ENCODE results near the gene KRTAP10-5.
A peak's percentile ranks its signal among the peaks of the same experiment; 100 is the strongest.
"Not testable (repeated sequence)": the region's sequence is repeated elsewhere in the genome, so short reads cannot be mapped to it uniquely, and the experiment has no call there.

KRTAP10-5 gene

GRCh38 chr21:44564886-44565598 is 15.4 kb downstream of the KRTAP10-5 start:
- DNase-seq (ENCODE audit: low spot score), result no peak
- TF ChIP-seq, protein P1, sequence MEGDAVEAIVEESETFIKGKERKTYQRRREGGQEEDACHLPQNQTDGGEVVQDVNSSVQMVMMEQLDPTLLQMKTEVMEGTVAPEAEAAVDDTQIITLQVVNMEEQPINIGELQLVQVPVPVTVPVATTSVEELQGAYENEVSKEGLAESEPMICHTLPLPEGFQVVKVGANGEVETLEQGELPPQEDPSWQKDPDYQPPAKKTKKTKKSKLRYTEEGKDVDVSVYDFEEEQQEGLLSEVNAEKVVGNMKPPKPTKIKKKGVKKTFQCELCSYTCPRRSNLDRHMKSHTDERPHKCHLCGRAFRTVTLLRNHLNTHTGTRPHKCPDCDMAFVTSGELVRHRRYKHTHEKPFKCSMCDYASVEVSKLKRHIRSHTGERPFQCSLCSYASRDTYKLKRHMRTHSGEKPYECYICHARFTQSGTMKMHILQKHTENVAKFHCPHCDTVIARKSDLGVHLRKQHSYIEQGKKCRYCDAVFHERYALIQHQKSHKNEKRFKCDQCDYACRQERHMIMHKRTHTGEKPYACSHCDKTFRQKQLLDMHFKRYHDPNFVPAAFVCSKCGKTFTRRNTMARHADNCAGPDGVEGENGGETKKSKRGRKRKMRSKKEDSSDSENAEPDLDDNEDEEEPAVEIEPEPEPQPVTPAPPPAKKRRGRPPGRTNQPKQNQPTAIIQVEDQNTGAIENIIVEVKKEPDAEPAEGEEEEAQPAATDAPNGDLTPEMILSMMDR (IDR thresholded peaks at IDR 0.05; ENCODE audit: extremely low read depth, missing control alignments), result no peak

DNA sequence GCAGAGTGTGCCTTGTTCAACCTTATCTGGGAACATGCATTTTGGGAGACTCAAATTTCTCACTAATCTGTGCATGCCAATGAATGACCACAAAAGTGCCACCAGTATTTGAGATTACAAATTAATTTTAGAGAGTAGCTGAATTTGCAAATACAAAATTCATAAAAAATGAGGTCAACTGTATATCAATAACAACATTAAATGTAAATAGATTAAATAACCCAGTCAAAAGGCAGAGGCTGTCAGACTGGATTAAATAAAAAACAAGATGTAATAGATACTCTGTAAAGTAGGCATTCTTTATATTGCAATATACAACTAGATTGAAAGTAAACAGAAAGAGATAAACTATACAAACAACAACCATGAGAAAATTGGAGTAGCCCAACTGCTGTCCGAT is 16.3 kb downstream of the KRTAP10-5 start:
- TF ChIP-seq, protein P1 (IDR thresholded peaks at IDR 0.05; ENCODE audit: extremely low read depth, missing control alignments), result no peak
- DNase-seq (ENCODE audit: low spot score), result no peak

GRCh38 chr21:44558695-44559094 is 21.7 kb downstream of the KRTAP10-5 start, which contains the start of gene KRTAP10-3:
Gene KRTAP10-3, minus strand, starts transcription at chr21:44558795. Its CDS starts 80 bp downstream, at chr21:44558715.
- DNase-seq (ENCODE audit: low spot score), result no peak
- TF ChIP-seq, protein P1 (IDR thresholded peaks at IDR 0.05; ENCODE audit: extremely low read depth, missing control alignments), result no peak

- not testable (repeated sequence) for DNase-seq (ENCODE audit: low spot score)
Observed at GRCh38 chr21:44558329-44558675, 22.1 kb downstream of the KRTAP10-5 start.

DNA sequence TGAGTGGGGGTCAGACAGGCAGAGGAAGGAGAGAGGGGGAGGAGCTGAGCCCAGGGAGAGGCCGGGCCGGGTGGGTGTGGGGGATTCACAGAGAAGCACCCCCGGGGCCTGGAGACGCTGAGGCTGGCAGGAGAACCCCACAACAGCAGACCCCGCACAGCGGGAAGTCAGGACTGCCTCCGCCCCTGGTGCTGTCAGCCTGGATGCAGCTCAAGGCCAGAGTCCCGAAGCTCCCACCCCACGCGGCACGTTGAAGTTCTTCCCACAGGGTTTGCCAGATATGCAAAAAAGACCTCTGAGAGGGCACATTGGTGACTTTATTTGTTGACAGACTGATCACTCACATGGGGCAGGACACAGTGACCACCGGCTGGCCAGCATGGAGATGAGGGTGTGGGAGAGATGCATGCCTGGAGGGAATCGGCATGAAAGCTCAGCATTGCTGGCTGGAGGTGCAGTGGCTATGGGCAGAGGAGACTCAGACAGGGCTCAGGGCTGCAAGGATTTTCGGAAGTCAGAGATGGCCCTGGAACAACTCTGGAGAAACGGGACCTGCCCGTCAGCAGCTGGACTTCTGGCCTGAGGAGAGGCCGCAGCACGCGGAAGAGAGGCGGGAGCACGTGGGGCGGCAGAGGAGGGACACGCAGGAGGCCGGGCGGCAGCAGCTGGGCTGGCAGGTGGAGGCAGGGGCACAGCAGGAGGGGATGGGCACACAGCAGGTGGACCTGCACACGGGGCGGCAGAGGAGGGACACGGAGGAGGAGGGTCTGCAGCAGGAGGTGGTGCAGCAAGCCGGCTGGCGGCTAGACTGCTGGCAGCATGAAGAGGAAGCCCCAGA is 22.7 kb downstream of the KRTAP10-5 start:
- TF ChIP-seq, protein P1 (IDR thresholded peaks at IDR 0.05; ENCODE audit: extremely low read depth, missing control alignments), result no peak
- no peak for DNase-seq (ENCODE audit: low spot score)

GRCh38 chr21:44556879-44557278 is 23.5 kb downstream of the KRTAP10-5 start:
- TF ChIP-seq, protein P1 (IDR thresholded peaks at IDR 0.05; ENCODE audit: extremely low read depth, missing control alignments), result no peak

DNA sequence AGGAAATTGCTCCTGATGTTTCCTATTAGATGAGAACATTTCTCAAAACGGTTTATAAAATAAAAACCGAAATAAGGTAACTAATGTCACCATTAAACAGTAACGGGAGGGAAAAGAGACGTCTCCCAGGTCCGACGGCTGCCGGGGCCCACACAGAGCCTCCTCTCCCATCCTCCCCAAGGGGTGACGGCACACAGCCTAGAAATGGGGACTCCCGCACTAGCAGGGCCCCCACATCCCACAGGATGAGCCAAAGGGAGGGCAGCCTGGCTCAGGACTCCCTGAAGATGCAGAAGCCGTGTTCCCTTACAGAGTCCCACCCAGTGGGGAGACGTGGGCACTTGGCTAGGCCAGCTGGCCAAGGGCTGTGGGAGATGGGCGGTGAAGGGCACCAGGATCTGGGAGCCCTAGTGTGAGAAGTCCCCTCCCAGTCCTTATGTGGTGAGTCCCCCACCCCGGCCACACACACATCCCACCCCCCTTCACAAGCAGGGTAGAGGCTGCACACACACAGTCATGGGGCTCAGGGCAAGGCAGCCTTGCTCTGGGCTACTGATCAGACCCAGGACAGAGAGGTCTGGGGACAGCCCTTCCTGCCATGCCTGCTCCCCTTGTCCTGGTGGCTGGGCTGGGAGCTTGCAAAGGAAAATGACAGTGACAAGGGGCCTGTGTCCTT is 25.1 kb downstream of the KRTAP10-5 start:
- TF ChIP-seq, protein P1 (IDR thresholded peaks at IDR 0.05; ENCODE audit: extremely low read depth, missing control alignments), result no peak
- DNase-seq (ENCODE audit: low spot score), result no peak

More at GRCh38 chr21:44556879-44557278, 23.5 kb downstream of the KRTAP10-5 start:
- peak; percentile 56 for DNase-seq (ENCODE audit: low spot score)

Data from GM20000 (cell line).